Stomach (tissue), 4 donors: ENCODE measurements around the gene INKA2.

Experiments
- POLR2AphosphoS5 ChIP-seq, 3 donors: sonication (generic); formaldehyde crosslinking; IDR thresholded peaks; one replicate each; pipeline ENCODE4 v1.6.1; 2016; ENCODE audit warnings: antibody characterized with exemption in 3 of 3
- TF ChIP-seq, protein P1 (sequence below), 7 experiments: fragments of 450-650 bp in 4 of 7; fragments of 200-600 bp in 3 of 7; sonication (generic) in 3 of 7; IDR thresholded peaks; one replicate each; pipeline ENCODE4 v1.5.1; 2016 to 2019; ENCODE audit warnings: antibody characterized with exemption in 7 of 7, control low read depth in 2 of 7, mild to moderate bottlenecking in 1 of 7

DNA sequence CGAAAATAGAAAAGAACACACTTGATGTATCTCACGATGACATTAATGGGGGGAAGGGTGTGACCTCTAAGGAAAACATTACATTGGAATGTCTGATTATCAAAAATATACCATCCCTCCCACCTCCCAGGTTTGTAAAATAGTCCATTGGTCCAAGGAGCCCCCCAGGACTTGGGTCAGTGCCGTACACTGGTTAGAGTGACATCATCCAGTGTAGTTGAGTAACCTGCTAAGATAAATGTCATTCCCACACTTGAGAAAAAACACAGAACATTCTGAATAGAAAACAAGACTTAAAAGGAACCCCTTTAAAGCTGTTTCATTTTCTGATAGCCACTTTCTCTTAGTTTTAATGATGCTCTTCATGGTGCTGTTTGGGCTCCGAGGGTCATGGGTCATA lies 31.7 kb upstream of the INKA2 start:
- no peak for TF ChIP-seq POLR2AphosphoS5 (IDR thresholded peaks at IDR 0.05)
- TF ChIP-seq, protein P1, sequence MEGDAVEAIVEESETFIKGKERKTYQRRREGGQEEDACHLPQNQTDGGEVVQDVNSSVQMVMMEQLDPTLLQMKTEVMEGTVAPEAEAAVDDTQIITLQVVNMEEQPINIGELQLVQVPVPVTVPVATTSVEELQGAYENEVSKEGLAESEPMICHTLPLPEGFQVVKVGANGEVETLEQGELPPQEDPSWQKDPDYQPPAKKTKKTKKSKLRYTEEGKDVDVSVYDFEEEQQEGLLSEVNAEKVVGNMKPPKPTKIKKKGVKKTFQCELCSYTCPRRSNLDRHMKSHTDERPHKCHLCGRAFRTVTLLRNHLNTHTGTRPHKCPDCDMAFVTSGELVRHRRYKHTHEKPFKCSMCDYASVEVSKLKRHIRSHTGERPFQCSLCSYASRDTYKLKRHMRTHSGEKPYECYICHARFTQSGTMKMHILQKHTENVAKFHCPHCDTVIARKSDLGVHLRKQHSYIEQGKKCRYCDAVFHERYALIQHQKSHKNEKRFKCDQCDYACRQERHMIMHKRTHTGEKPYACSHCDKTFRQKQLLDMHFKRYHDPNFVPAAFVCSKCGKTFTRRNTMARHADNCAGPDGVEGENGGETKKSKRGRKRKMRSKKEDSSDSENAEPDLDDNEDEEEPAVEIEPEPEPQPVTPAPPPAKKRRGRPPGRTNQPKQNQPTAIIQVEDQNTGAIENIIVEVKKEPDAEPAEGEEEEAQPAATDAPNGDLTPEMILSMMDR (IDR thresholded peaks at IDR 0.05) = no peak
